GM18907 (cell line): Measurements from ENCODE around the gene FCN2.
"Not testable (repeated sequence)": the region's sequence is repeated elsewhere in the genome, so short reads cannot be mapped to it uniquely, and the experiment has no call there.

Experiments used
- ATAC-seq: cut with Tn5 transposase; IDR thresholded peaks from one replicate; pipeline ENCODE4 v1.9.1; 2021; ENCODE audit warnings: mild to moderate bottlenecking, moderate library complexity; ENCODE audit not compliant: unreplicated experiment

The FCN2 gene

DNA sequence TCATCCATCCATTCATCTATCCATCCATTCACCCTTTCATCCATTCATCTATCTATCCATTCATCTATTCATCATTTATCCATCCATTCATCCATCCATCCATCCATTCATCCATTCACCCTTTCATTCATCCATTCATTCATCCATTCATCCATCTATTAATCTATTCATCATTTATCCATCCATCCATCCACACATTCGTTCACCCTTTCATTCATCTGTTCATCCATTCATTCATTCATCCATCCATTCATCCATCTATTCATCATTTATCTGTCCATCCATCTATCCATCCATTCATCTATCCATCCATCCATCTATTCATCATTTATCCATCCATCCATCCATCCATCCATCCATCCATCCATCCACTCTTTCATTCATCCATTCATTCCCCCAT lies 33.9 kb upstream of the FCN2 start:
- no peak for ATAC-seq

GRCh38 chr9:134847138-134847537 lies 33.5 kb upstream of the FCN2 start:
- no peak for ATAC-seq

GRCh38 chr9:134847752-134848432 lies 32.7 kb upstream of the FCN2 start:
- ATAC-seq = no peak

- no peak for ATAC-seq
Observed at GRCh38 chr9:134848504-134848903, 32.1 kb upstream of the FCN2 start.

DNA sequence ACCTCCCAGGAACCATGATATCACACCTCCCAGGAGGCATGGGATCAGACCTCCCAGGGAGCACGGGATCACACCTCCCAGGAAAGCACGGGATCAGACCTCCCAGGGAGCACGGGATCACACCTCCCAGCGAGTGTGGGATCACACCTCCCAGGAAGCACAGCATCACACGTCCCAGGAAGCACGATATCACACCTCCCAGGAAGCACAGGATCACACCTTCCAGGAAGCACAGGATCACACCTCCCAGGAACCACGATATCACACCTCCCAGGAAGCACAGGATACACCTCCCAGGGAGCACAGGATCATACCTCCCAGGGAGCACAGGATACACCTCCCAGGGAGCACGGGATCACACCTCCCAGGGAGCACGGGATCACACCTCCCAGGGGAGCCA lies 30.0 kb upstream of the FCN2 start:
- ATAC-seq = no peak

DNA sequence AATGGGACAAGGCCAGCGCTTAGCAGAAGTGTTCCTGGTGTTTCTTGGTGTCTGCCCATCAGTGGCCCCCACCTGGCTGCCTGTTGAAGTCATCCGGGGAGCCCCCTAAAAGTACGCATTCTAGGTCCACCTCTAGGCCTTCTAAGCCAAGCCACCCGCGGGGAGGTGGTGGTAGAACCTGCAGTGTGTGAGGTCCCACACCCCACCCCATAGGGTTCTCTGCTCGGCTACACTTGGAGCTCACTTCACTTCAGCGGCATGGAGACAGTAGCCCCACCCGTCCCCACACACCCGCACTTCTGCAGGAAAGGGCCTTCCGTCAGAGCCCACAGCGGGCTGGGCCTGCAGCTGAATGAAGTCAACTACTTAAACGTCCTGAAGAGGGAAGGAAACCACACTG lies 29.6 kb upstream of the FCN2 start:
- no peak for ATAC-seq

DNA sequence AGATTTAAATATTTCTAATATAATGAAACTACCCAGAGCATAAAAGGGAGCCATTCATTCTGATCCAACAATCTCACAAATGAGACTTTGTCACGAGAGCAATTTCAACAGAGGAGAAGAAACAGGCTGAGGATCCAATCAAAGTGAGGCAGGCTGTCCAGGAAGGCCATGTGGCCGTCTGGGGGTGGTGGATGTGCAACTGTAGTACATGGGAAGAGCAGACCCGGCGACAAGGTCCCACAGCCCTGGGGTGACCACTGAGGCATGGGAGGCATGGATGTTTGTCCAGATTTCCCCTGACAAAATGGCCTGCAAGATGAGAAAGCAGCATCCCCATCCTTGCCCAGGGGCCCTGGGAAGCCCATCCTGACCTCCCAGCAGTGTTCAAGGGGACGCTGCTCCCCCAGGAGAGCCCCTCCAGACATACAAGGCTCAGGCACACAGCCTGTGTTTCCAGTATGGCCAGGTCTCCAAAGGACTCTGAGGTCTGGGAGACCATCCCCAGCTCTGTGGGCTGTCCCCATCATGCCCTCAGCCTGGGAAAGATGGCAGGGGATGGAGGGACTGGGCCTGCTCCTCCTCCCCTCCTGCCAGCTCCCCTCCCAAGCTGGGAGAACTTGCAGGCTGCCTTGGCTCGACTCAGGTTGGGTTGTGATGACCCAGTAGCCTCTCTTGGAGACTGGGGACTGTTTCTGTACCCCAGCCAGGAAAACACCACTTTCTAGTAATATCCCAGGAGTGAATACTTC lies 27.5 kb upstream of the FCN2 start:
- ATAC-seq = no peak

- ATAC-seq = no peak
Observed at GRCh38 chr9:134853893-134854292, 26.7 kb upstream of the FCN2 start.

- ATAC-seq = no peak
Observed at GRCh38 chr9:134854541-134854981, 26.0 kb upstream of the FCN2 start.

DNA sequence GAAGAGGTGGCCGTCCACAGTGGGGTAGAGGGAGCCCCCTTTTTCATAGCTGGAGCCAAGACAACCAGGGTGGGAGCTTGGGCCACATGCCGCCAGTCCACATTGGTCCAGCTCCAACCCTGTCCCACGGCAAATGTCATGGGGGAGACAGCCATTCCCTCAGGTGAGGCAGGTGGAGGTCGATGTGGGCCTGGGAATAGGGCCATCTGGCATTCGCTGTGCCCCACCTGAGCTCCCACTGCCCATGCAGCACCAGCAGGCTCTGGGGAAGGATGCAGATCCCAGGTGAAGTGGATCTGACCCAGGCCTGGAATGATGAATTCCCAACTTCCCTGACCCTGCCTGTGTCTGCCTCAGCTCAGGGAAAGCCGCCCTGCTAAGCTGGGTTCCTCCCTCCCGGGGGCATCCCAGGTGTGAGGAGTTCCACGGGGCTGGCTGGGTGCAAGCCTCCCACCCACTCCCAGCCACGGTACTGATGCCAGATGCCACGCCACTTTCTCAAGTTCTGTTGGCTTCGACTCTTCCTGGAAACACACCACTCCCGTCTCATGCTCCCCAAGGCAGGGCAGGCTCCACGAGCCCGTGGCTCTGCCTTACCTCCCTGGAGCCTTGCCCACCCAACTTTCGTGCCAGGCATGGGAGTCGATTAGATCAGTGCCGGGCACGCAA lies 25.2 kb upstream of the FCN2 start:
- no peak for ATAC-seq

DNA sequence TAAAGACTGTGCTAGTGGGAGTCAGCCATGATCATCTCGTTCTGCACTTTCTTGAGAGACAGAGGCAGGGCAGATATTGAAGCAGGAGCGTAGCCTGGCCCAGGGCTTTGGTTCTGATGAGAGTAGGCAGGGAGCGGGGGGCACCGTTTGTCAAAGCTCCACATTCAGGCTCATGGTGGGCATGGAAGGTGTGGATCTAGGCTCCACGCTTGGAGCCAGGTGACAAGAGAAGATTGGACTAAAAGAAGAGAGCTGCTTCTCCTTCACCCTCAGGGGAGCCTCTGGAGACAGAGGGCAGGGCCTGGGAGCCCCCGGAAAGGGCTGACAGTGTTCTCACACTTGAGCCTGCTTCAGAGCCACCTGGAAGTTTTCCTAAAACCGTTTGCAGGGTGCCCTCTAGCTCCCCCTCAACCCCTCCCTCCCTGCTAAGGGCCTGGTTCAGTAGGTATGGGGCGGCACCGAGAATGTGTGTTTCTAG lies 24.7 kb upstream of the FCN2 start:
- no peak for ATAC-seq

DNA sequence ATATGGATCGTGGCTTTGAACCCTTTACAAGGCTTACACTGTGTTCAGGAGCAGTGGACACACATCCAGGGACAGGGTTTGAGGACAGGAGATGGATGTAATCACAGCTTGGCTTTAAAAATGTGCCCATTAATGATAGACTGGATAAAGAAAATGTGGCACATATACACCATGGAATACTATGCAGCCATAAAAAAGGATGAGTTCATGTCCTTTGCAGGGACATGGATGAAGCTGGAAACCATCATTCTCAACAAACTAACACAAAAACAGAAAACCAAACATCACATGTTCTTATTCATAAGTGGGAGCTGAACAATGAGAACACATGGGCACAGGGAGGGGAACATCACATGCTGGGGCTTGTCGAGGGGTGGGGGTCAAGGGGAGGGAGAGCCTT lies 23.2 kb upstream of the FCN2 start:
- not testable (repeated sequence) for ATAC-seq

DNA sequence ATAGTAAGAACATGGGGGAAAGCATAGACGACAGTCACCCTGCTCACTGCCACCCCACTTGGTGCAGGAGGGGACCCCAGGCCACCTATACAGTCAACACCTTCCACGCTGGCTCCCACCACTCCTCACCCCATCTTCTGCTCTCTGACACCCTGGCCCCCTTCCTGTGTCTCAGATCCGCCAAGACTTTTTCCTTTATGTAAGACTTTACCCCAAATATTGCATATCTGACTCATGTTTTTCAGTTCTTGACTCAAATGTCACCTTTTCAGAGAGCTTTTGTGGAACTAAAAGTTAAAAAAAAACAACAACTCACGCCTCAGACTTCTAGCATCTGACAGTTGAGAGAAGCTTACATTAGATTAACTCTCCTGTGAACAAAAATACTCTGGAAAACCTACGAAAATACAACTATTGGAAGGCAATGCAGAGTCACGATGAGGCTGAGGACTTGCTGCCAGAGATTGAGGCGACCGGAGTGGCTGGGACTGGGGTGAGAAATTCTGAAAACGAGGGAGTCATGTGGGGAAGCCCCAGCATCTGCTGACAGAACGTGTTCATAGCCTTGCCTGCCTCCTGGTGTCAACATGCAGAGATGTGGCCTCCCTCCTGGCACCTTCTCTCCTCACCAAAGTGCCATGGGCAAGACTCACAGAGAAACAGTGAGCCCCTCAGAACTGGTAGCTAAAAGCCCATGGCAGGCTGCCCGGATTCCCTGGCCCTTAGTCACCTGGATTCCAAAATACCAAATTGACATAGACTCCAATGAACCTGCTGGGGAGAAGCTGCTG lies 22.4 kb upstream of the FCN2 start:
- peak; percentile 68 for ATAC-seq

- no peak for ATAC-seq
Observed at GRCh38 chr9:134860510-134860909, 20.1 kb upstream of the FCN2 start.

DNA sequence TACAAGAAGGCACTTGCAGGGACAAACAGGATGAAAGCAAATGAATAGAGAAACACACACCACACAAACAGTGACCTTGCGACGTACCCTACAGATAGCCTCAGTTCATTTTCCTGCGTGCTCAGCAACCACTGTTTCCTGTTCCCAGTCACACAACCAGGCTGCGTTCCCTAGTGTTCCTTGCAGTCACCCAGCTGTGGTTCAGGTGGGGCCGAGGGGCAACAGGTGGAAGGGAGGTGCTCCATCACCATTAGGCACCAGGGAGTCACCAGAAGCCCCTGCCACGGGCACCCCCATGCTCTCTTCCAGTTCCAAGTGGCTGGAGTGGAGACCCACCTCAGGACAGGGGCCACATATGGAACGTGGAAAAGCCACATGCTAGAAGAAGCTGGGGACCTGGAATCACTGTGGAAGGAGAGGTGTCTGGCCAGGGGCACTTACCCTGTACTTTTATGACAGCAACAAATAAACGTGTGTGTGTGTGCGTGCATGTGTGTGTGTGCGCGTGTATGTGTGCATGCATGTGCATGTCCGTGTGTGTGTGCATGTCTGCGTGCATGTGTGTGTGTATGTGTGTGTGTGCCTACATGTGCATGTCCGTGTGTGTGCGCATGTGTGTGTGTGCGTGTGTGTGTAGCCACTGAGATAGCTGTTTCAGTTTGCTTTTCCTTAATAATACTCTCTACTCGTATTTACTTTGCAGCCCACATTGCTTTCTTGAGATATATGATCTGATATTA lies 18.8 kb upstream of the FCN2 start:
- ATAC-seq = no peak

DNA sequence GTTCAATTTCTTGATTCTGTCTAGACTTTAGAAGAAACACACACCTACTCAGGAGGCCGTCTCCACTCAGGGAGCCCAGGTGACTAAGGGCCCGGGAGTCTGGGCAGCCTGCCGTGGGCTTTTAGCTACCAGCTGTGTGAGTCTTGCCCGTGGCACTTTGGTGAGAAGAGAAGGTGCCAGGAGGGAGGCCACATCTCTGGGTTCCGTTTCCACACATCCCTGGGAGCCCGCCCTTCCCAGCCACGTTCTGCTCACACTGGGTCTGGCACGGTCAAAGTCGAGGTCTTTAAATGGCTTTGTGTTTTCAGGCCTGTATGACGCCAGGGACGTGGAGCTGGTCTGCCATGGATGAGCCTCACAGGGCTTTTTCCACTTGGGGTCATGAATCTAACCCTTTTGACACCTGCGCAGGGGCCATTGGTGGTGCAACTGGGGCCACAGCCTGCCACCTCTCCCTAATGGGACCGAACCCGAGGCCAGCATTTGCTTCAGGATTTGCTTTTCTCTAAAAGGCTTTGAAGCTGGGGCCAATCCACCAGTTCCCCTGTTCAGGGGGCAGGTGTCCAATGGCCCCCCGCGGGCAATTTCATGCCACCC lies 17.2 kb upstream of the FCN2 start:
- no peak for ATAC-seq

- ATAC-seq = no peak
Observed at GRCh38 chr9:134863941-134864820, 16.4 kb upstream of the FCN2 start.

GRCh38 chr9:134864821-134865190 lies 15.8 kb upstream of the FCN2 start:
- no peak for ATAC-seq
